ENCODE measurements around the gene TMEM131.
"Not testable (repeated sequence)": the region's sequence is repeated elsewhere in the genome, so short reads cannot be mapped to it uniquely, and the experiment has no call there.

The TMEM131 gene

GRCh38 chr2:97858442-97858841 is 137.3 kb downstream of the TMEM131 start:
- DNase-seq (ENCODE audit: low spot score): no peak

DNA sequence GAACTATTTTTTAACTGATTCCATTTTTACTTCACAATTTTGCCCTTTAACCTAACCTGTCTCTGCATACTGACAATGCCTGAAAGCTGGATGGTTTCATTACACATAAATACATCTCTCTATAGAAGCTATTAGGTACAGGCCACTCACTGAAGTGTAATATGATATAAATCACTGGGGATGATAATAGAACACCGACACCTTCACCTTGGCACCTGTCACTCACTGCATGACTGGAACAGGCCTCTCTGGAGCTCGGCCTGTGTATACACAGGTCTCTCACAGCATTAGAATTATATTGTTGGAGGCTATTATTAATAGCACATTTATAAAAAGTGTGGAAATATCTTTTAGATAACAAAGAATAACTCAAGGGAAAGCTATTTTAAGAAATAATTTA is 138.2 kb downstream of the TMEM131 start:
- no peak for DNase-seq (ENCODE audit: low spot score)

DNA sequence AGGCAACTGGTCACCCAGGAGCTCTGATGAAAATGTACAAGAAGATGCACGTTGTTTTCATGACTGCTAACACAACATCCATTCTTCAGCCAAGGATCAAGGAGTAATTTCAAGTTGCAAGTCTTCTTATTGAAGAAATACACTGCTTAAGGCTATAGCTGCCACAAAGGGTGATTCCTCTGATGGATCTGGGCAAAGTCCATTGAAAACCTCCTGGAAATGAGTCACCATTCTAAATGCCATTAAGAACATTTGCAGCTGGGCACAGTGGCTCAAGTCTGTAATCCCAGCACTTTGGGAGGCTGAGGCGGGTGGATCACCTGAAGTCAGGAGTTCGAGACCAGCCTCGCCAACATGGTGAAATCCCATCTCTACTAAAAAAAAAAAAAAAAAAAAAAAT is 142.7 kb downstream of the TMEM131 start:
- peak; percentile 28 for DNase-seq (ENCODE audit: low spot score)

GRCh38 chr2:97851172-97851571 is 144.6 kb downstream of the TMEM131 start:
- DNase-seq (ENCODE audit: low spot score): no peak

- DNase-seq (ENCODE audit: low spot score): no peak
Observed at GRCh38 chr2:97849881-97850528, 145.7 kb downstream of the TMEM131 start.

GRCh38 chr2:97848306-97848705 is 147.4 kb downstream of the TMEM131 start:
- DNase-seq (ENCODE audit: low spot score): no peak

GRCh38 chr2:97846716-97847115 is 149.0 kb downstream of the TMEM131 start:
- DNase-seq (ENCODE audit: low spot score): not testable (repeated sequence)

DNA sequence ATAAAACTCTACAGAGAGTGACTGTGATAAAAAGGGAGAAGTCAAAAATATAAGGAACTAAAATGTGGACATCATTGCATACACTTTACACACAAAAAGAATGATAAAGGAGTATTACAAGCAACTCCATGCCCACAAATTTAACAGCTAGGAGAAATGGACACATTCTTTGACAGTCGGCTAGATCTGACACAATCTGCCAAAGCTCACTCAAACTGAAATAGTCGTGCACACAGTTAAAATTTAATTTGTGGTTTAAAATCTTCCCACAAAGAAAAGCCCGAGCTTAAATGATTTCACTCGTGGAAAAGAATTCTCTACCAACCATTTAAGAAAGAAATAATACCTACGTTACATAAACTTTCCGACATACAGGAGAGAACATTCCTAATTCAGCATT is 149.9 kb downstream of the TMEM131 start:
- no peak for DNase-seq (ENCODE audit: low spot score)

DNA sequence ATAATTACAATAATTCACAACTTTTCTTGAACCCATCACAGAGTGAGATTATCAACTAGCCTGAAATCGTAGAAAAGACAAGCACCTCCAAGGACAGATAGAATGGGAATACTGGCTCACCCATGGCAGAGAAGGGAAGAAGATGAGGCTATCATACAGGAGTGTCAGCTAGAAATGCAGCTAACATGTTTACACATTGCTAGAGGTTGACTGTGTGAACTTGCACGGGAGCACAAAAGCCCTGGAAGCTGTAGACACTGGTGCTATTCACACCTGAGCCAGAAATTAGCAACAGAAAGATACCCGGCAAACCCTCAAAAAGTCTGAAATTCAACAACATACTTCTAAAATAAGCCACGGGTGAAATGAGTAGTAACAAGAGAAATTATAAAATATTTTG is 150.6 kb downstream of the TMEM131 start:
- no peak for DNase-seq (ENCODE audit: low spot score)

GRCh38 chr2:97844311-97844859 is 151.4 kb downstream of the TMEM131 start:
- DNase-seq (ENCODE audit: low spot score): no peak

GRCh38 chr2:97840198-97840597 is 155.6 kb downstream of the TMEM131 start:
- DNase-seq (ENCODE audit: low spot score): no peak

- DNase-seq (ENCODE audit: low spot score): no peak
Observed at GRCh38 chr2:97834610-97835009, 161.1 kb downstream of the TMEM131 start.

GRCh38 chr2:97831121-97831520 is 164.6 kb downstream of the TMEM131 start:
- DNase-seq (ENCODE audit: low spot score): no peak

DNA sequence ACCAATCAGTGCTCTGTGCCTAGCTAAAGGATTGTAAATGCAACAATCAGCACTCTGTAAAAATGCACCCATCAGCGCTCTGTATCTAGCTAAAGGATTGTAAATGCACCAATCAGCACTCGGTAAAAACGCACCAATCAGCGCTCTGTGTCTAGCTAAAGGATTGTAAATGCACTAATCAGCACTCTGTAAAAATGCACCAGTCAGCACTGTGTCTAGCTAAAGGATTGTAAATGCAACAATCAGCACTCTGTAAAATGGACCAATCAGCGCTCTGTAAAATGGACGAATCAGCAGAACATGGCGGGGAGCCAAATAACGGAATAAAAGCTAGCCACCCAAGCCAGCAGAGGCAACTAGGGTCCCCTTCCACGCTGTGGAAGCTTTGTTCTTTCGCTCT is 166.5 kb downstream of the TMEM131 start:
- not testable (repeated sequence) for DNase-seq (ENCODE audit: low spot score)

DNA sequence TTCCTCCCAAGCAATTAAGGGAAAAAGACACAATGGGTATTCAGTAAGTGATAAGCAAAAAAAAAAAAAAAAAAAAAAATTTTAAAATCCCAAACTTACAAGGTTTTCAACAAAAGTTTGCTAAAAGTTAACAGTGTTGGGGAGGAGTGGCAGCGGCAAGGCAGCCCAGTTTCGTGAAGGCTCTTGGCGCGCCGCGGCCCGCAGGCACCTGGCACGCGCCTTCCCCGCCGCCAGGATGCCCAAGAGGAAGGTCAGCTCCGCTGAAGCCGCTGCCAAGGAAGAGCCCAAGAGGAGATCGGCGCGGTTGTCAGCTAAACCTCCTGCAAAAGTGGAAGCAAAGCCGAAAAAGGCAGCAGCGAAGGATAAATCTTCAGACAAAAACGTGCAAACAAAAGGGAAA is 168.7 kb downstream of the TMEM131 start:
- DNase-seq (ENCODE audit: low spot score): not testable (repeated sequence)

DNA sequence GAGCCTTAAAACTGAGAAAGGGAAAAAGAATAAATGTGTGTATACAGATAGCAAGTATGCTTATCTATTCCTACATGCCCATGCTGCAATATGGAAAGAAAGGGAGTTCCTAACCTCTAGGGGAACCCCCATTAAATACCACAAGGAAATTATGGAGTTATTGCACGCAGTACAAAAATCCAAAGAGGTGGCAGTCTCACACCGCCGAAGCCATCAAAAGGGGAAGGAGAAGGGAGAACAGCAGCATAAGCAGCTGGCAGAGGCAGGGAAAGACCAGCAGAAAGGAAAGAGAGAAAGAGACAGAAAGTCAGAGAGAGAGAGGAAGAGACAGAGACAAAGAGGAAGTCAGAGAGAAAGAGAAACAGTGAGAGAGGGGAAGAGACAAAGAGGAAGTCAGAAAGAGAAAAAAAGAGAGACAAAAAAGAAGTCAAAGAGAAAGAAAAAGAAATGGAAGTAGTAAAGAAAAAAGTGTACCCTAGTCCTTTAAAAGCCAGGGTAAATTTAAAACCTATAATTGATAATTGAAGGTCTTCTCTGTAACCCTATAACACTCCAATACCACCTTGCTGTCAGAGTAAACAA is 169.4 kb downstream of the TMEM131 start:
- DNase-seq (ENCODE audit: low spot score): not testable (repeated sequence)

- DNase-seq (ENCODE audit: low spot score): not testable (repeated sequence)
Observed at GRCh38 chr2:97824011-97824410, 171.7 kb downstream of the TMEM131 start.

DNA sequence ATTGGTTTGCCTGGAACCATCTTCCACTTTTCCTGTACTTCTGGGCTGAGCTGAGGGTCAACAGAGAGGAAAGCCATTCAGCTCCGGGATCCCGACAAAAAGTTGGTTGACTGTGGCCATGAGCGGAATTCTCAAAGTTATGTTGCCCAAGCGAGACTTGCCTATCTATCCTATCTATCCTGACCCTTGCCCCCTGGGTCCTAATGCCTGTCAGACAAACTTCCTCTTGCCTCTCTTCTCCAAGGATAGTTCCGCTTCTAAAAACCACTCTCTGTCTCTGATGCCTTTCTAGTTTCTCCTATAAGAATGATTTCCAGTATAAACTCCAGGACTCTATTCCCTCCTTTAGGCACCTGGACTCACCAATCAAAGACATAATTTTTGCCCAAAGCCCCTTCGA is 173.9 kb downstream of the TMEM131 start:
- not testable (repeated sequence) for DNase-seq (ENCODE audit: low spot score)

- DNase-seq (ENCODE audit: low spot score): no peak
Observed at GRCh38 chr2:97819754-97820153, 176.0 kb downstream of the TMEM131 start.

DNA sequence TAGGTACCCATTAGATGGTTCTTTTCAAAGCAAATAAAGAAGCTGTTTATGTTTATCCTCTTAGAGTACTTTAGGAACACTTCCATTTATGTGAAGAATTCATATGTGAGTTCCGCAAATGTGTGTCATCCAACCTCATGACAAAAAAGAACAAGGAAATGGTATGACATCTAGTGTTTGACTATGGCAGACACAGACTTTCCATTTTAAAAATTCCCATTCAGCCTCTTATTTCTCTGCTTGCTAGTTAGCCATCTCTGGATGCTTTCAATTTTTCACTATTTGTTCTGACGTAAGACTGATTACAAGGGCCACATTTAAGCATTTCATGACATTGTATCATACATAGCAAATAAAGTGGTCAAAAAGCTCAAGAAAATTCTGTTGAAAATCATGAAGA is 179.3 kb downstream of the TMEM131 start:
- no peak for DNase-seq (ENCODE audit: low spot score)

DNA sequence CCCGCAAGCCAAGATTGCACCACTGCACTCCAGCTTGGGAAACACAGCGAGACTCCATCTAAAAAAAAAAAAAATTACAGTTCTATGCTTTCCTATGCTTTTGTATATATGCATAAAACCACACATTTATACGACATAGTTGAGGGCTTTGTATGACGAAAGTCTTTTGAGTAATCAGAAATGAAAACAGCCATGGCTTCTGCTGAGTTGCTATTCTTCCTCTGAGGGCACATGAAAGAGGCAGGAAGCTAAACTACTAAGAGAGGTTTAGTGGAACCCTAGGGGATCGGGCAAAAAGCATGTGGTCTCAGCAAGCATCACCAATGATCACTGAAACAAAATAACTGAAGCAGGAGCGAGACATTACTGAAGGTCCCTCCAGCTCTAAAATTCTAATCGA is 182.8 kb downstream of the TMEM131 start:
- no peak for DNase-seq (ENCODE audit: low spot score)

- no peak for DNase-seq (ENCODE audit: low spot score)
Observed at GRCh38 chr2:97808816-97809215, 186.9 kb downstream of the TMEM131 start.

DNA sequence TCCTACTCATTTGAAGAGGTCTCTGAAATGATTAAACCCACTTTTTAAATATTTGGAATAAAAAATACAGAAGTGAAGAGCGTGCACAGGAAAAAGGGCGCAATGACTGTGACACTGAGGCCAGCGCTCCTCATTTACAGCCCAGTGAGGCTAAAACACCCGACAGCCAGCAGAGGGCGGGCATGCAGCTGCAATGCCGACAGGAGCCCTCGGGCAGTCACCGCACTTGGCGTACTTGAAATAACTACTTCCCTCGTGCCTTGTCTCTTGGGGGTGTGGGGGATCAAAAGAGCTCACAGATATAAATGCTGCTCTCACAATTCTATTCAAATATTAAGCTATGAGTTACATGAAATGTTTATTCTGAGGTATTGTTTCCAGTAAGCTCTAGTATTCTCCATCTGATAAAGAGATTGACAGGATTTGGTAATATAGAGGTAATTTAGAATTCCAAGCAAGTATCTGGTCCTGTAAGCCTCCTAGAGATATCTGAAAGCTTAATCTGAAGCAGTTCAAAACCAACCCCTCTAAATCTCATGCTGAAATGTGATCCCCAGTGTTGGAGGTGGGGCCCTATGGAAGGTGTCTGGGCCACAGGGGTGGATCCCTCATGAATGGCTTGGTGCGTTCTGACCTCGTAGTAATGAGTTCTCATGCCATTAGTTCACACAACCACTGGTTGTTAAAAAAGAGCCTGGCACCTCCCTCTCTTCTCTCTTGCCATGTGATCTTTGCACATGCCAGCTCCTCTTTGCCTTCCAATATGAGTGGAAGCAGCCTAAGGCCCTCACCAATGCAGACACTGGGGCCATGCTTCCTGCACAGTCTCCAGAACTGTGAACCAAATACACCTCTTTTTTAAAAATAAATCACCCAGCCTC is 188.8 kb downstream of the TMEM131 start:
- DNase-seq (ENCODE audit: low spot score): peak; percentile 76

All from SW480 (cell line).